GM12865 (cell line): ENCODE results near the gene CCNF.

ENCODE experiments used
- DNase-seq: peaks from one replicate; pipeline ENCODE4 v3.0.0; 2010; ENCODE audit warnings: low read depth
- H3K4me3 ChIP-seq: 2 replicates; pipeline ENCODE4 v1.5.1; 2011; ENCODE audit warnings: mild to moderate bottlenecking, low read depth, low read length, control low read depth
- TF ChIP-seq, protein P1 (sequence below): IDR thresholded peaks from 2 replicates; pipeline ENCODE4 v1.5.1; 2011; ENCODE audit warnings: low read length, control low read depth, low read depth, inconsistent platforms; ENCODE audit not compliant: insufficient read depth; ENCODE audit errors: missing control alignments

The CCNF gene

GRCh38 chr16:2482249-2482648 is 53.0 kb downstream of the CCNF start:
- DNase-seq = no peak
- H3K4me3 ChIP-seq = no peak overlapping the region
- TF ChIP-seq, protein P1, sequence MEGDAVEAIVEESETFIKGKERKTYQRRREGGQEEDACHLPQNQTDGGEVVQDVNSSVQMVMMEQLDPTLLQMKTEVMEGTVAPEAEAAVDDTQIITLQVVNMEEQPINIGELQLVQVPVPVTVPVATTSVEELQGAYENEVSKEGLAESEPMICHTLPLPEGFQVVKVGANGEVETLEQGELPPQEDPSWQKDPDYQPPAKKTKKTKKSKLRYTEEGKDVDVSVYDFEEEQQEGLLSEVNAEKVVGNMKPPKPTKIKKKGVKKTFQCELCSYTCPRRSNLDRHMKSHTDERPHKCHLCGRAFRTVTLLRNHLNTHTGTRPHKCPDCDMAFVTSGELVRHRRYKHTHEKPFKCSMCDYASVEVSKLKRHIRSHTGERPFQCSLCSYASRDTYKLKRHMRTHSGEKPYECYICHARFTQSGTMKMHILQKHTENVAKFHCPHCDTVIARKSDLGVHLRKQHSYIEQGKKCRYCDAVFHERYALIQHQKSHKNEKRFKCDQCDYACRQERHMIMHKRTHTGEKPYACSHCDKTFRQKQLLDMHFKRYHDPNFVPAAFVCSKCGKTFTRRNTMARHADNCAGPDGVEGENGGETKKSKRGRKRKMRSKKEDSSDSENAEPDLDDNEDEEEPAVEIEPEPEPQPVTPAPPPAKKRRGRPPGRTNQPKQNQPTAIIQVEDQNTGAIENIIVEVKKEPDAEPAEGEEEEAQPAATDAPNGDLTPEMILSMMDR = no peak

- DNase-seq = no peak
- TF ChIP-seq, protein P1 = no peak
- no peak overlapping the region for H3K4me3 ChIP-seq
Measured at GRCh38 chr16:2482708-2483534, 53.7 kb downstream of the CCNF start.

DNA sequence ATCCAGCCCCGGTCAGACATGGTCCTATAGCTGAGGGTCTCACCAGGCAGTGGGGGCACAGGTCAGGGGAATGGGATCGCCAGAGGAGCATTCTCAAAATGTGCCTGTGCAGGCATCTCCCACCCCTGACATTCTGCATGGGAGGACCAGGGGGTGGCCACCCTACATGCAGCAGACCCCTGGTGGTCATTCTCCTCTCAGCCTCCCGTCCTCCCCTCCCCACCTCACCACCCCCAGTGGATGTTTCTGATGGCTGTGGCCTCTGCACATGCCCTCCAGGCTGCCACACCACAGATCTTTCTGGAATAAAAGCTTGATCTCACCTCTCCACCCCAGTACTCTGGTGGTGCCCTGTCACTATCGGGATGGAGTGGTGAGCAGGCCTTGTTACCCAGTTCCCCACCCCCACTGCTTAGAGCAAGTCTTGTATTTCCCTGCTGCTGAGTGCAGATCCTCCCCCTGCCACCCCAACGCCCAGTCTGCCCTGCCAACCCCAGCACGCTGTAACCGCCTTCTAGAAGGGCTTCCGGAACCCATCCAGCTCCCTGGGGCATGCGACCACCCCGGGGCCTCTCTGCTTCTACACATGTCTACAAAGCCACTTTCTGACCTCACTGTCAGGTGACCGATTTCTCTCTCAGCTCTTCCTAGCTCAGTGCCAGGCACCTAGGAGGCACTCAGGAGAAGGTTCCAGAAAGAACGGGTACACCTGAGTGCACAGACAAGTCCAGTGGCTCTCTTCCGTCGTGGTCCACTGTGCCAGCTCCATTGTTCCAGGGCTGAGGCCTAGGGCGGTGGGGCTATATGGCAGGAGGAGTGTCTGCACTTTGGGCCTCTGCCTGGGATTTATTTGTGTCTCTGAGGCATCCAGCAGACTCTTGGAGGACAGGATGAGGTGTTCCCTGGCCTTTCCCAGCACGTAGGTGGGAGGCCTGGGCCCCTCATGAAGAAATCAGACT is 55.0 kb downstream of the CCNF start:
- H3K4me3 ChIP-seq = no peak overlapping the region
- TF ChIP-seq, protein P1 = no peak
- no peak for DNase-seq

GRCh38 chr16:2484898-2485508 is 55.8 kb downstream of the CCNF start:
- DNase-seq = no peak
- no peak overlapping the region for H3K4me3 ChIP-seq
- TF ChIP-seq, protein P1 = no peak

GRCh38 chr16:2485811-2486507 is 56.7 kb downstream of the CCNF start:
- DNase-seq = no peak
- TF ChIP-seq, protein P1 = no peak
- H3K4me3 ChIP-seq = no peak overlapping the region
